Lower leg skin (tissue), 4 donors: ENCODE results near the gene LIX1. TPM values are rescaled to one million over a fixed set of nuclear protein-coding genes. Genes with fewer than 3 reads are reported as not detected.

ENCODE experiments used
- DNase-seq, 2 donors: peaks; one replicate each; pipeline ENCODE4 v3.0.0-alpha.2; 2019; ENCODE audit warnings: low spot score in 2 of 2
- H3K4me3 ChIP-seq: fragments of 200-600 bp; sonication (generic); 2 replicates; pipeline ENCODE4 v1.5.1; 2017; ENCODE audit warnings: mild to moderate bottlenecking, low read depth; ENCODE audit not compliant: poor library complexity, severe bottlenecking
- POLR2A ChIP-seq, 2 donors: fragments of 450-650 bp; IDR thresholded peaks; one replicate each; pipeline ENCODE4 v1.6.1; 2016 to 2017; ENCODE audit warnings: antibody characterized with exemption in 2 of 2, mild to moderate bottlenecking in 1 of 2, moderate library complexity in 1 of 2
- WGBS, 2 donors: methylation state at CpG; one replicate each; pipeline ENCODE4 v1.1.5; 2018; 5-methylcytosine and 5-hydroxymethylcytosine counted together
- intact Hi-C: fragments of 100-400 bp; cut with DNase I; formaldehyde crosslinking; loops from one replicate; pipeline ENCODE4 v1.15.0; 2023; ENCODE audit warnings: low total_unique reads
- total RNA-seq, 4 donors: library from RNA; depleted of rRNA; stranded (reverse); fragments of >200 nt; gene quantifications; one replicate each; pipeline ENCODE4 v1.1.0, GENCODE V29; 2016
- TF ChIP-seq, protein P1 (sequence below), 3 donors: fragments of 450-650 bp; IDR thresholded peaks; one replicate each; pipeline ENCODE4 v1.5.1; 2016; ENCODE audit warnings: antibody characterized with exemption in 3 of 3, mild to moderate bottlenecking in 3 of 3, moderate library complexity in 2 of 3

LIX1 gene
- total RNA-seq, 4 donors from 2014 or later: 0.19 TPM; not detected in 3

- no peak overlapping the region for H3K4me3 ChIP-seq
- no peak for DNase-seq
- intact Hi-C loops: no loop called here
- TF ChIP-seq POLR2A (IDR thresholded peaks at IDR 0.05): no peak
- TF ChIP-seq, protein P1, sequence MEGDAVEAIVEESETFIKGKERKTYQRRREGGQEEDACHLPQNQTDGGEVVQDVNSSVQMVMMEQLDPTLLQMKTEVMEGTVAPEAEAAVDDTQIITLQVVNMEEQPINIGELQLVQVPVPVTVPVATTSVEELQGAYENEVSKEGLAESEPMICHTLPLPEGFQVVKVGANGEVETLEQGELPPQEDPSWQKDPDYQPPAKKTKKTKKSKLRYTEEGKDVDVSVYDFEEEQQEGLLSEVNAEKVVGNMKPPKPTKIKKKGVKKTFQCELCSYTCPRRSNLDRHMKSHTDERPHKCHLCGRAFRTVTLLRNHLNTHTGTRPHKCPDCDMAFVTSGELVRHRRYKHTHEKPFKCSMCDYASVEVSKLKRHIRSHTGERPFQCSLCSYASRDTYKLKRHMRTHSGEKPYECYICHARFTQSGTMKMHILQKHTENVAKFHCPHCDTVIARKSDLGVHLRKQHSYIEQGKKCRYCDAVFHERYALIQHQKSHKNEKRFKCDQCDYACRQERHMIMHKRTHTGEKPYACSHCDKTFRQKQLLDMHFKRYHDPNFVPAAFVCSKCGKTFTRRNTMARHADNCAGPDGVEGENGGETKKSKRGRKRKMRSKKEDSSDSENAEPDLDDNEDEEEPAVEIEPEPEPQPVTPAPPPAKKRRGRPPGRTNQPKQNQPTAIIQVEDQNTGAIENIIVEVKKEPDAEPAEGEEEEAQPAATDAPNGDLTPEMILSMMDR (IDR thresholded peaks at IDR 0.05): no peak
Observed at GRCh38 chr5:97070234-97070633, 72.2 kb downstream of the LIX1 start.

GRCh38 chr5:97067296-97067850, 75.0 kb downstream of the LIX1 start:
- TF ChIP-seq, protein P1 (IDR thresholded peaks at IDR 0.05): no peak
- TF ChIP-seq POLR2A (IDR thresholded peaks at IDR 0.05): no peak
- intact Hi-C loops: no loop called here
- no peak overlapping the region for H3K4me3 ChIP-seq
- 81 to 84% methylated on average over 4 of the region's 4 CpGs for WGBS, 2 donors
- no peak for DNase-seq

GRCh38 chr5:97065475-97065874, 76.9 kb downstream of the LIX1 start:
- intact Hi-C loops: no loop called here
- TF ChIP-seq, protein P1 (IDR thresholded peaks at IDR 0.05): no peak
- TF ChIP-seq POLR2A (IDR thresholded peaks at IDR 0.05): no peak
- no peak for DNase-seq
- no peak overlapping the region for H3K4me3 ChIP-seq
- 19 to 42% methylated on average over 2 of the region's 2 CpGs for WGBS, 2 donors

DNA sequence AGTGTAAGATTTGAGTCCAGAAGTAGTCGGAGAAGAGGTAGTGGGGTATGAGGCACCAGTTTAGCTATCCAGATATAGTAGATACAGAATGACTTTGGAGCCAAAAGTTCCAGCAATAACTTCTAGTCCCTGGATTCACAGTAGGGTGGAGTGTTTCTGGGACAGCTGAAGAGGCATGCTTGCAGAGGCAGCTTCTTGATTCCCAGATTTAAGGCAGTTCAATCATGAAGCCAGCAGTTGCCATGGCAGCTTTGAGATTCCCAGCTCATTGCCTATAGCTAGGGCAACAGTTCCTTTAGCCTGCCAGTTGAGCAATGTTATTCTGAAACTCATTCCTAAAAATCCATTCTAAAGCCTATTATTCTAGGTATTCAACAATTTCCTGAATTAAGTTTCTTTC, 79.2 kb downstream of the LIX1 start:
- 59 to 70% methylated on average over 1 of the region's 1 CpG for WGBS, 2 donors
- H3K4me3 ChIP-seq: no peak overlapping the region
- DNase-seq: no peak
- TF ChIP-seq, protein P1 (IDR thresholded peaks at IDR 0.05): no peak
- no peak for TF ChIP-seq POLR2A (IDR thresholded peaks at IDR 0.05)
- intact Hi-C loops: no loop called here

DNA sequence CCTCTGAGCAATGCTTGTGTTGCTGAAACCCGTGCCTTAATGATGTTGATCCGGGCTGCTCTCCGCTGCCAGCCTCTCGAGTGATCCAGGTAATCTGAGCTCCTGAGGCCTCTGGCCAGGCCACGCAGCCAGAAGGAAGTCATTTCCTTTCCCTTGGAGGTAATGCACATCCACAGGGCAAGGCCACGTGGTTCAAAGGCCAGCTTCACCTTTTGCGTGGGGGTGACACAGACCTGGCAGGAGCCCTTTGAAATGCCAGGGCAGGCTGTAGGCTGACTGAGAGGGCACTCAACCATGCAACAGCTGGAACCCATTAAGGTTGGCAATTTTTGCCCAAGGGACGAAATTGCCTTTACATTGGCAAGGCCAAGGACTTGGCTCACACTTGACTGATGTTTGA, 80.4 kb downstream of the LIX1 start:
- DNase-seq: no peak
- intact Hi-C loops: no loop called here
- 81 to 86% methylated on average over 8 of the region's 8 CpGs for WGBS, 2 donors
- TF ChIP-seq, protein P1 (IDR thresholded peaks at IDR 0.05): no peak
- no peak for TF ChIP-seq POLR2A (IDR thresholded peaks at IDR 0.05)
- no peak overlapping the region for H3K4me3 ChIP-seq

DNA sequence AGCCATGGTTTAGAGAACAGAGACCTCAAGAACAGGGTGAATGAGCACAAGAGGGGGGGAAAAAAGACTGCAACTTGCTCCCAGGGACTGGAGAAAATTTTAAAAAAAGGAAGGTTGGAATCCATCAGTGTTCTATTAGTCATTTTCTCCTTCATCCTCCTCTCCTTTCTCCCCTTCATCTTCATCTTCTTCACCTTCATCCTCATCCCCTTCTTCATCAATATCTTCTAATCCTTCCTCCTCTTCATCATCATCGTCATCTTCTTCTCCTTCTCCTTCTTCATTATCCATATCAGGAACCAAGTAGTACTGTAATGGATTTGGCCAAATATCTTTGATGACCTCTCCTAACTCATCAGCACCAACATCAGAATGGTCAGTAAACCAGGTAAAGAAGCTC, 86.1 kb downstream of the LIX1 start:
- 88 to 97% methylated on average over 1 of the region's 1 CpG for WGBS, 2 donors
- TF ChIP-seq, protein P1 (IDR thresholded peaks at IDR 0.05): no peak
- no peak for DNase-seq
- H3K4me3 ChIP-seq: no peak overlapping the region
- intact Hi-C loops: no loop called here
